NCI-H1105 (cell line): ENCODE measurements around the gene DUSP28.
"Not testable (repeated sequence)": the region's sequence is repeated elsewhere in the genome, so short reads cannot be mapped to it uniquely, and the experiment has no call there.

Experiments used
- DNase-seq: peaks from one replicate; lab custom pipeline; 2025; lab: John Stamatoyannopoulos, UW

Gene DUSP28

GRCh38 chr2:240527153-240527750 is 32.9 kb upstream of the DUSP28 start:
- DNase-seq, result no peak

GRCh38 chr2:240528406-240529040 is 31.6 kb upstream of the DUSP28 start:
- no peak for DNase-seq

DNA sequence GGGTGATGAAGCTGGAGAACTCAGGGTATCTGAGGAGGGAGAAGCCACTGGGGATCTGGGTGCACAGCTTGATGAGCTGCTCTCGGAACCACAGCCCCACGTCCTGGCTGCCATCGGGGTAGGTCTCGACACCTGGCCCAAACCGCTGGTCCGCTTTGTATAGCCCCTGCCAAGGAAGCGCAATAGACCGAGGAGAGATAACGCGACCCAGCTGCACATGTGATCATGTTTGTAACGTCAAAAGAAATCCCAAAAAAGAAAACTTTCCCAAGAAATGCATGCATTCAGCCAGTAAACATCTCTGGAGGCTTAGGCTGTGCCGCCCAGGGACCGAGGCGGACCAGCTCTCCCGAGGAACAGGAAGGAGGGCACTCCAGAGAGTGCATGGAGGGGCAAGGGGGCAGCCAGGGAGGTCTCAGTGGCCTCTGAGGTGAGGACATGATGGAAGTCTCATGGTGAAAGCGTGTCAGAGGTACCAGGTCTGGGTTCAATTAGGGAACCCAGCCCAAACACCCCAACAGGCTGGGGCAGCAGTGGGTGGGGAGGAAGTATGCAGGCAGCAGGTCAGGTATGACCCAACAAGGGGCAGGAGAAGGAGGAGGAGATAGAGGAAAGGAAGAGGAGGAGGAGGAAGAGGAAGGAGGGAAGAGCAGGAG is 30.7 kb upstream of the DUSP28 start:
- DNase-seq, result no peak

- DNase-seq, result no peak
Measured at GRCh38 chr2:240530181-240530580, 30.0 kb upstream of the DUSP28 start.

DNA sequence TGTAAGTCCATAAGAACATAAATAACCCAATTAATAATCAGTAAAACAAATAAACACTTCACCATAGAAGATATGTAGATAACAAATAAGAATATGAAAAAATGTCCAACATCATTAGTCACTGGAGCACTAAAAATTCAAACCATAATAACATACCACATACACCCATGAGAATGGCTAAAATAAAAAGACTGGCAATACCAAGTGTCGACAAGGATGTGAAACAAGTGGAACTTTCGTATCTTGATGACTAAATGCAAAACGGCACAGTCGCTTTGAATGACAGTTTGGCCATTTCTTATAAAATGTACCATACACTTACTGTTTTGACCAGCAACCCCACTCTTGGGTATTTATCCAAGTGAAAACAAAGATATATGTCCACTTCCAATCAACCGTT is 29.1 kb upstream of the DUSP28 start:
- no peak for DNase-seq

DNA sequence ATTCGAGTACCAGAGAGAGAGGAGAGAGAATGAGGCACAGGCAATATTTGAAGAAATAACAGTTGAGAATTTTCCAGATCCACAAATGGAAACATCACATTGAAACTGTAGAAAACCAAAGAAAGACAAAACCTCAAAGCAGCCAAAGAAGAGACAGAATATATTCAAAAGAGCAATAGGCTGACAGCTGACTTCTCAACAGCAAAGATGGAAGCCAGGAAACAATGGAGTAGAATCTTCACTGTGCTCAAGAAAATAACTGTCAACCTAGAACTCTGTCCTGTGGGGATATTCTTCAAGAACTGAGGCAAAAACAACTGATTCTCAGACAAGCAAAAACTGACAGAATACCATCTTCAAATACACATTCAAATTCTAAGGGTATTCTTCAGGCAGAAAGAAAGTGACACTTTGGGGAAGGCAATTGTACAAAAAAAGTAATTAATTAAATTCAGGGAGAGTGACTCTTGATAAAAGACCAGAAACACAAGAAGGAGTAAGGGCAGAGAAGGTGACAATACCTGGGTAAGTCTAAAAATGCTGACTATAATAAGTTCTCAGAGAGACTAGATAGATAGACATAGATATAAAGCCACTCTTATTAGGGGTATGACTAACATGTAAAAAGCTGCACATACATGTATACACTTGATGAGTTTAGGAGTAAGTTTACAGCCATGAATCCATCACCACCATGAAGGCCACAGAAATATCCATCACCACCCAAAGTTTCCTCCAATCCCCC is 28.0 kb upstream of the DUSP28 start:
- no peak for DNase-seq

GRCh38 chr2:240538031-240538780 is 22.0 kb upstream of the DUSP28 start:
- DNase-seq, result no peak

GRCh38 chr2:240539101-240539500 is 21.1 kb upstream of the DUSP28 start:
- not testable (repeated sequence) for DNase-seq

DNA sequence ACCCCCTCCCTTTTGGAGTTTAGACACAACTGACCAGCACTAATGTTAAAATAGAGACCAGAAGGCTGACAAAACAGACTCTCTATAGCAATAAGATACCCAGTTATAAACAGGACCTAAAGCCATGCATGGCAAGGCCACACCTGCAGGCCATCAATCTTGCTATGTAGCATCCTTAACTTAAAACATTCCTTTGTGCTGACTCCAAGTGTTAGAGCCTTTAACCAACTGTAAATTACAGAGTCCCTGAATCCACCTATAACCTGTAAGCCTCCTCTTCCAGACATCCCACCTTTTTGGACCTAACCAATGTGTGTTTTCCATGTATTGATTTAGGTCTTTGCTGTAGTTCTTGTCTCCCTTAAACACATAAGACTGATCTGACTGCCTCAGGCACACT is 20.3 kb upstream of the DUSP28 start:
- DNase-seq, result no peak

DNA sequence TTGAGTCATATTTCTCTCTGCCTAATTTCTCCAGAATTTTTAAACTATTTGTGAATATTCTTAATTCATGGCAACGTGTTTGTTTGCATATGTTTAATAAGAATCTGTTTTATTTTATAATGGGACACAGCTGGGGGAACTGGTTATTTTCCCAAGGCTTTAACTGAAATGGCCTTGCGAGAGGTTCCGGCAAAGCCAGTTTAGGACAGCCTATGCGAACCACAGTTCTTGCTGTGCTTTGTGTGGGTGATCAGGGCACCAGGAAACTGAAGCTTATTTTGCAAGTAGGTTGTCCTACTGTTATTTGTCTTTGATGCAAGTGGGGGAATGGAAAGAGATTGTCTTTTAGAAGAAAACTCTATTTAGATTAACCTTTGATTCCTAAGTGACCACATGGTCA is 8.9 kb upstream of the DUSP28 start:
- DNase-seq, result no peak

DNA sequence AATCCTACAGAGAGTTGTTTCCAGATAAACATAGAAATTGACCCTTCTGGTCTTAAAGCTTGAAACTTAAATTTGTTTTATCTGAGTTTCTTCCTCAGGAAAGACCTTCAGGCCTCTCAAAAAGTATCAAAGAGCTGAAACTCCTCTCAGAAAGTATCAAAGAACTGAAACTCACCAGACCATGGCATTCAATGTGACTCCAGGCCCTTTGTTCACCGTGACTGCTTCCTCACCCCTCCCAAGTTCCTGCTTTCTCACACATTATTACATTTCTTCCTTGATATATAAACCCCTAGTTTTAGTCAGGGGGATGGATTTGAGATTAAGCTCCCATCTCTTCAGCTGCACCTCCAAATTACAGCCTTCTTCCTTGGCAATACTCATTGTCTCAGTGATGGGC is 8.3 kb upstream of the DUSP28 start:
- DNase-seq, result no peak

DNA sequence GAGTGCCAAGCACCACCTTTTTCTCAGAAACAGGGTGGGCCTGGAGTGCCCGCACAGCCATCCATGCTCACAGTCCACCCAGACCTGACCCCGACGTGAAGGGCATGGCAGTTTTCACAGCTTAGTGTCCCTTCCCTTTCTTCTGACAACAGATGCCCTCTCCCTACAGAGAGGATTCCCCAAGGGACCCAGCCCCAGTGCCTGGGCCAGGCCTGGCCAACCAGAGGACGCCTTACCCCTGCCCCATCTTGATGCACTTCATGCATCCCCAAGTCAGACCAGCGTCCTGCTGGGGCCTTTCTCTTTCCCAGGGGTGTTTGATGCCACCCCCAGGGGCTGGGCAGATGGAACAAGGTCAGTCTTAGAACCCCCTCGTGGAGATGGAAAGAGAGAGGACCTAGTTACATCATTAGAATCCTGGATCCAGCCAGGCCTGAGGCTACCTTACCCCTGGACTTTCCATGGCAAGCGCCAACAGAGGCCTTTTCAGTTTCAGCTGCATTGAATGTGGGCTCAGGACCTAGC is 6.1 kb upstream of the DUSP28 start:
- DNase-seq, result no peak

- DNase-seq, result no peak
Measured at GRCh38 chr2:240554767-240555493, 5.2 kb upstream of the DUSP28 start.

DNA sequence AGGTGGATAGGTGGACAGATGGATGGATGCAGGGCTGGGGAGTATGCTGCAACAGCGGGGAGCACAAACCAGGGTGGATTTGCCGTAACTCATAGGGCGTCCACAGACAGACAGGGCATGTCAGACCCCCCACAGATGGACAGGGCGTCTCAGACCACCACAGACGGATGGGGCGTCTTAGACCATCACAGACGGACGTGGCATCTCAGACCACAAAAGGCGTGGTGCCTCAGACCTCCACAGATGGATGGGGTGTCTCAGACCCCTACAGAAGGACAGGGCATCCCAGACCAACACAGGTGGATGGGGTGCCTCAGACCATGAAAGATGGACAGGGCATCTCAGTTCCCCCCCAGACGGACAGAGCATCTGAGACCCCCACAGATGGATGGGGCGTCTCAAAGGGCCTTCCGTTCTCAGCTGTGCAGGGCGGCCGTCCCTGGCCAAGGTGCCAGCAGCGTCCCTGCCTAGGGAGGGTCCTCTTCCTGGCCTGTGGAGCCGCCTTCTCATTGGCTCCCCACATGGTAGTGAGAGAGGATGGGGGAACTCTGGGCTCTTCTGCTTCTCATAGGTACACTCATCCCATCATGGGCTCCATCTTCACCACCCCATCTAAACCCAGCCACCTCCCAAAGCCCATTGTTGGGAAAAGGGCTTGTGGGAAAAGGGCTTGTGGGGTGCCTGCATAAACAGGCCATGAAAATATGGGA is 4.5 kb upstream of the DUSP28 start:
- no peak for DNase-seq

- no peak for DNase-seq
Measured at GRCh38 chr2:240556553-240557100, 3.5 kb upstream of the DUSP28 start.

DNA sequence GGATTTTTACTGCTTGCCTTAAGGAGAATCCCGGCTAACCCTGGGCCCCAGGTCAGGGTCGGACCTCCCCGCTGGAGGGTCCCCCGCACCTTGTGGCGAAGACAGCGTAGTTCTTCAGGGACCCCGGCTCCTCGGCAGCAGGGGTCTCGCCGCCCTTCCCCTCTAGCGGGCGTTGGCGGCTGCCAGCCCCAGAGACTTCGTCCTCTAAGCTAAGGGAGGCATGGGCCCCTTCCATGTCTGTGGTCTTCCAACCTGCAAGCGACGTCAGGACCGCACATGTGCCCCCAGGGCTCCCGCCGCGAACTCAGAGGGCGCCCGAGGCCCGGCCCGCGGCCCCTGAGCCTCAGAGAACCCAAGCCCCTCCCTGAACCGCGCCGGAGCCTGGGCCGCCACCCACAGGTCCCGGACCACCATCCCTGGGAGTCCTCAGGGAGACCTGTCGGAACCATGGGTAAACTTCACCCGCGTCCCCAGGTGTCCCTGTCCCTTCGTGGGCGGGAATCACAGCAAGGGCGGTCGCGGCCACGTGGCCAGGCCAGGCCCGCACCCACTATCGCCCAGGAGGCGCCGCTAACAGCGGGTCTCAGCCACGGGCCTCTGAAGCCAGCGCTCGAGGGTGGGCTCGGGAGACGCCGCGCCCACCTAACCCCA is 2.9 kb upstream of the DUSP28 start:
- no peak for DNase-seq

DNA sequence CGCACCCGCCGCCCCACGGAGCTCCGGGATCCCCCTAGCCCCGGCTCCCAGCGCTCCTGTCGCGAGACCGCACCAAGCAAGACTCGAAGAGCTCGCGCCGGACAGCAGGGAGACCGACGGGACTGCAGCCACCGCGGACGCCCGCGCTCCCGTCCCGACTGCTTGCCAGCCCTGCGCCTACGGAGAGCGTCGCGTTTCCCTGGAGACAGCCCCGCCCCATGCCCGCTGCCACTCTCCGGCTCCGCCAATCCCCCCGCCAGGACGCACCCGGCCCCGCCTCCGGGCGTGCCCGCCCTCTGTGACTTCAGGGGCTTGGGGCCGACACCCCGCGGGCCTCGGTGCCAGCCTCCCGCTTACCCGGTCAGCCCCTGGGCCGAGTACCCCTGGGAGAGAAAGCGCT is 2.3 kb upstream of the DUSP28 start, which contains the start of gene ANKMY1:
Gene ANKMY1 (minus strand): TSS at position 181 of the 400 bp plus-strand sequence. CDS start 653 bp downstream, outside the sequence.
- no peak for DNase-seq

- DNase-seq, result no peak
Measured at GRCh38 chr2:240558236-240558761, 1.9 kb upstream of the DUSP28 start.

GRCh38 chr2:240559286-240559685 is 871 bp upstream of the DUSP28 start:
- DNase-seq, result no peak
